ENCODE measurements around the gene CFAP299. TPM values are rescaled to one million over a fixed set of nuclear protein-coding genes. Genes with fewer than 3 reads are reported as not detected.

The CFAP299 gene
- total and polyA plus RNA-seq, 2 donors (not counting 1 experiment from before 2014, with no cell fraction given), result not detected

DNA sequence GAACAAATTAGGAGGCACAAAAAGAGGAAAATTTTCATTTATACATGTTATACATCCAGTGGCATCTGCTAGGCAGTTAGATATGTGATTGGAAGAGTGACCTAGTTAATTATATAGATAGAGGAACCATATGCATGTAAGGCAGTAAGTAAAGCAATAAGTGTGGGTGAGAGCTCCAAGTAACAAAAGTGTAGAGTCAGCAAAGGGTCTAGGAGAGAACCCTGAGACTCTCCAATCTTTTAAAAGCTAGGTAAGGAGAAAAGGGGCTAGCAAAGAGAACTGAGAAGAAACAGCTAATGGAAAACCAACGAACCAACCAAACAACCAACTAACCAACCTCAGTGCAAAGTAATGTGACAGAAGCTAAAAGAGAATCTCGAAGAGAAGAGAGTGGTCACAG is 3.8 kb upstream of the CFAP299 start:
- H3K27ac ChIP-seq (ENCODE audit: low read length in 2 of 2), result no peak overlapping the region
- H3K79me2 ChIP-seq (ENCODE audit: control insufficient read depth, insufficient read depth, low read length), result no peaks in the 10 kb centered on the region
- ATAC-seq (ENCODE audit: low read depth) (no peak), DNase-seq (no peak)
- no peaks in the 10 kb centered on the region for H4K20me1 ChIP-seq (ENCODE audit: control insufficient read depth, insufficient read depth, low read length, poor library complexity, severe bottlenecking)
- H3K36me3 ChIP-seq (replicated peaks in 1 of 2; ENCODE audit: control extremely low read depth in 1 of 2, control insufficient read depth in 1 of 2, extremely low read depth in 1 of 2, insufficient read depth in 2 of 2, low read length in 1 of 2), result no peaks in the 10 kb centered on the region
- no peak for TF ChIP-seq EZH2 (IDR thresholded peaks at IDR 0.05; ENCODE audit: borderline replicate concordance, insufficient read depth, low read depth, low read length, poor library complexity, severe bottlenecking)
- TF ChIP-seq, protein P1, sequence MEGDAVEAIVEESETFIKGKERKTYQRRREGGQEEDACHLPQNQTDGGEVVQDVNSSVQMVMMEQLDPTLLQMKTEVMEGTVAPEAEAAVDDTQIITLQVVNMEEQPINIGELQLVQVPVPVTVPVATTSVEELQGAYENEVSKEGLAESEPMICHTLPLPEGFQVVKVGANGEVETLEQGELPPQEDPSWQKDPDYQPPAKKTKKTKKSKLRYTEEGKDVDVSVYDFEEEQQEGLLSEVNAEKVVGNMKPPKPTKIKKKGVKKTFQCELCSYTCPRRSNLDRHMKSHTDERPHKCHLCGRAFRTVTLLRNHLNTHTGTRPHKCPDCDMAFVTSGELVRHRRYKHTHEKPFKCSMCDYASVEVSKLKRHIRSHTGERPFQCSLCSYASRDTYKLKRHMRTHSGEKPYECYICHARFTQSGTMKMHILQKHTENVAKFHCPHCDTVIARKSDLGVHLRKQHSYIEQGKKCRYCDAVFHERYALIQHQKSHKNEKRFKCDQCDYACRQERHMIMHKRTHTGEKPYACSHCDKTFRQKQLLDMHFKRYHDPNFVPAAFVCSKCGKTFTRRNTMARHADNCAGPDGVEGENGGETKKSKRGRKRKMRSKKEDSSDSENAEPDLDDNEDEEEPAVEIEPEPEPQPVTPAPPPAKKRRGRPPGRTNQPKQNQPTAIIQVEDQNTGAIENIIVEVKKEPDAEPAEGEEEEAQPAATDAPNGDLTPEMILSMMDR (IDR thresholded peaks at IDR 0.05), result no peak
- no peak overlapping the region for H3K4me3 ChIP-seq (ENCODE audit: control extremely low read depth in 1 of 5, extremely low read depth in 1 of 5, insufficient read depth in 1 of 5, low read depth in 2 of 5, low read length in 4 of 5)
- H2AFZ ChIP-seq (ENCODE audit: insufficient read depth, low read depth, low read length, poor library complexity, severe bottlenecking), result no peak overlapping the region
- intact Hi-C loops (cut with micrococcal nuclease), result no loop called here
- ChIA-PET CTCF (interaction anchor here (1.1 kb wide), 1 partner anchor 709 kb away, joined by 3 read pairs; no protein-coding TSS in a partner anchor), POLR2A (no interaction called here)
- H3K4me2 ChIP-seq (replicated peaks; ENCODE audit: low read depth, low read length, poor library complexity, severe bottlenecking), result no peak overlapping the region
- H3K27me3 ChIP-seq (replicated peaks in 1 of 4; ENCODE audit: control extremely low read depth in 1 of 4, control insufficient read depth in 3 of 4, insufficient read depth in 4 of 4, low read length in 3 of 4), result peaks cover 0 to 19% (median 17%) of the 10 kb centered on the region in 4 experiments
- H3K9ac ChIP-seq (ENCODE audit: low read length), result no peak overlapping the region
- peaks cover 15% of the 10 kb centered on the region for H3K4me1 Mint-ChIP-seq
- no peaks in the 10 kb centered on the region for H3K9me3 Mint-ChIP-seq (ENCODE audit: insufficient read depth)
- H3K27me3 Mint-ChIP-seq, result peaks cover 15% of the 10 kb centered on the region
- H3K9me3 ChIP-seq (ENCODE audit: control extremely low read depth in 1 of 3, control insufficient read depth in 2 of 3, insufficient read depth in 1 of 3, low read length in 2 of 3), result peaks cover 0 to 6% (median 0%) of the 10 kb centered on the region in 3 donors
- 78% methylated on average over 1 of the region's 2 CpGs for WGBS (ENCODE audit: insufficient coverage)
- peaks cover 15% of the 10 kb centered on the region in 2 donors for H3K4me1 ChIP-seq (ENCODE audit: control insufficient read depth in 2 of 2, insufficient read depth in 2 of 2, low read length in 2 of 2)
- H3K4me3 Mint-ChIP-seq, result no peak overlapping the region
- H3K27ac Mint-ChIP-seq, result no peak overlapping the region

DNA sequence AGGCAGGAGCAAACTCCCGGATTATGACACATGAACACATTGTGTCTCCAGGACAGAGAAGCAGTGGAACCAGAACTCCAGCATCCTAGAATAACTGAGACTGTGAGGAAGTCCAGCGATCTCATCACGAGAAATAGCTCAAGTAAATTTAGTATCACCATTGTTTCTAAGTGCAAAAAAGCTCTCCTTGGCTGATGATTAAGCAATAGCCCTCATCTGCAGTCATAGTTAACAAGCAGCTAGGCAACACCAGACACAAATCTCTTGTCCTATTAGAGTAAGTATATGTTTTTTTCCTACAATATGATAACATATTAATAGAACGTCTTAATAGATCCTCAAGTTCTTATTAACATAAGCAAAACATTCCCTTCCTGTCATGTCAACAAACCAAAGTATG is 2.4 kb upstream of the CFAP299 start:
- ATAC-seq (ENCODE audit: low read depth) (no peak), DNase-seq (no peak)
- intact Hi-C loops (cut with micrococcal nuclease), result no loop called here
- H3K9ac ChIP-seq (ENCODE audit: low read length), result no peak overlapping the region
- H3K4me1 ChIP-seq (ENCODE audit: control insufficient read depth in 2 of 2, insufficient read depth in 2 of 2, low read length in 2 of 2), result peaks cover 15% of the 10 kb centered on the region in 2 donors
- WGBS (ENCODE audit: insufficient coverage), result 100% methylated on average over 2 of the region's 4 CpGs
- no peak overlapping the region for H2AFZ ChIP-seq (ENCODE audit: insufficient read depth, low read depth, low read length, poor library complexity, severe bottlenecking)
- no peaks in the 10 kb centered on the region for H4K20me1 ChIP-seq (ENCODE audit: control insufficient read depth, insufficient read depth, low read length, poor library complexity, severe bottlenecking)
- H3K27ac ChIP-seq (ENCODE audit: low read length in 2 of 2), result no peak overlapping the region
- peaks cover 0 to 6% (median 0%) of the 10 kb centered on the region in 3 donors for H3K9me3 ChIP-seq (ENCODE audit: control extremely low read depth in 1 of 3, control insufficient read depth in 2 of 3, insufficient read depth in 1 of 3, low read length in 2 of 3)
- H3K27me3 Mint-ChIP-seq, result peaks cover 15% of the 10 kb centered on the region
- no peak overlapping the region for H3K27ac Mint-ChIP-seq
- CTCF ChIA-PET, result interaction anchor here (1.2 kb wide), 1 partner anchor 737 kb away, joined by 3 read pairs; no protein-coding TSS in a partner anchor
- H3K4me2 ChIP-seq (replicated peaks; ENCODE audit: low read depth, low read length, poor library complexity, severe bottlenecking), result no peak overlapping the region
- no peak overlapping the region for H3K4me3 Mint-ChIP-seq
- peaks cover 15% of the 10 kb centered on the region for H3K4me1 Mint-ChIP-seq
- no peaks in the 10 kb centered on the region for H3K79me2 ChIP-seq (ENCODE audit: control insufficient read depth, insufficient read depth, low read length)
- H3K4me3 ChIP-seq (ENCODE audit: control extremely low read depth in 1 of 5, extremely low read depth in 1 of 5, insufficient read depth in 1 of 5, low read depth in 2 of 5, low read length in 4 of 5), result no peak overlapping the region
- TF ChIP-seq, protein P1 (IDR thresholded peaks at IDR 0.05), result no peak
- TF ChIP-seq EZH2 (IDR thresholded peaks at IDR 0.05; ENCODE audit: borderline replicate concordance, insufficient read depth, low read depth, low read length, poor library complexity, severe bottlenecking), result no peak
- POLR2A ChIA-PET, result no interaction called here
- H3K9me3 Mint-ChIP-seq (ENCODE audit: insufficient read depth), result no peaks in the 10 kb centered on the region
- H3K27me3 ChIP-seq (replicated peaks in 1 of 4; ENCODE audit: control extremely low read depth in 1 of 4, control insufficient read depth in 3 of 4, insufficient read depth in 4 of 4, low read length in 3 of 4), result peaks cover 0 to 24% (median 20%) of the 10 kb centered on the region in 4 experiments
- H3K36me3 ChIP-seq (replicated peaks in 1 of 2; ENCODE audit: control extremely low read depth in 1 of 2, control insufficient read depth in 1 of 2, extremely low read depth in 1 of 2, insufficient read depth in 2 of 2, low read length in 1 of 2), result no peaks in the 10 kb centered on the region
